Body of pancreas (tissue), 4 donors: ENCODE measurements around the gene MMP17.

Experiments used
- CTCF ChIP-seq, 7 experiments: fragments of 450-650 bp in 4 of 7; fragments of 200-600 bp in 3 of 7; sonication (generic) in 3 of 7; IDR thresholded peaks; one replicate each; pipeline ENCODE4 v1.5.1; 2016 to 2019; ENCODE audit warnings: antibody characterized with exemption in 7 of 7
- POLR2A ChIP-seq, 3 donors: fragments of 450-650 bp; IDR thresholded peaks; one replicate each; pipeline ENCODE4 v1.6.1; 2016; ENCODE audit warnings: antibody characterized with exemption in 3 of 3, mild to moderate bottlenecking in 2 of 3

- TF ChIP-seq CTCF (IDR thresholded peaks at IDR 0.05) (no peak), POLR2A (IDR thresholded peaks at IDR 0.05) (no peak)
These were observed 620 bp downstream of the MMP17 start for GRCh38 chr12:131828671-131829355.
